GM12878 (cell line): ENCODE data around the gene MARCHF2. TPM values are rescaled to one million over a fixed set of nuclear protein-coding genes. Genes with fewer than 3 reads are reported as not detected.

Experiments
- CEBPZ ChIP-seq: fragments of 150-350 bp; IDR thresholded peaks from 2 replicates; pipeline ENCODE4 v1.6.1; 2016; ENCODE audit warnings: low read depth, low read length
- ESRRA ChIP-seq: IDR thresholded peaks from 2 replicates; pipeline ENCODE4 v1.6.1; 2012; ENCODE audit warnings: mild to moderate bottlenecking, low read length, improper control_type of control experiment
- EZH2 ChIP-seq: IDR thresholded peaks from 2 replicates; pipeline ENCODE4 v1.6.1; 2012; ENCODE audit warnings: low read depth, mild to moderate bottlenecking, control low read depth, inconsistent platforms, low read length, borderline replicate concordance; ENCODE audit not compliant: control insufficient read depth
- GATAD2B ChIP-seq: fragments of 450-650 bp; conservative IDR thresholded peaks from 2 replicates; pipeline ENCODE4 v1.6.1; 2017; ENCODE audit warnings: low read depth, mild to moderate bottlenecking, moderate library complexity
- MLLT1 ChIP-seq: fragments of 450-650 bp; IDR thresholded peaks from 2 replicates; pipeline ENCODE4 v1.6.1; 2016; ENCODE audit warnings: mild to moderate bottlenecking
- RAD21 ChIP-seq: IDR thresholded peaks from 2 replicates; pipeline ENCODE4 v1.6.1; 2011; ENCODE audit warnings: mild to moderate bottlenecking, low read depth, low read length, moderate library complexity; ENCODE audit not compliant: insufficient read depth
- SUZ12 ChIP-seq: fragments of 200-600 bp; sonication (generic); IDR thresholded peaks from one replicate; pipeline ENCODE4 v1.6.1; 2018; ENCODE audit warnings: antibody characterized with exemption, mild to moderate bottlenecking; ENCODE audit not compliant: unreplicated experiment
- ZNF207 ChIP-seq: fragments of 450-650 bp; IDR thresholded peaks from 2 replicates; pipeline ENCODE4 v1.6.1; 2014; ENCODE audit warnings: antibody characterized with exemption, mild to moderate bottlenecking, borderline replicate concordance
- ZNF24 ChIP-seq: fragments of 450-650 bp; IDR thresholded peaks from 2 replicates; pipeline ENCODE4 v1.6.1; 2017; ENCODE audit warnings: antibody characterized with exemption, mild to moderate bottlenecking
- polyA plus RNA-seq, 11 experiments: library from polyadenylated mRNA; depleted of rRNA in 4 of 11; unstranded in 6 of 11; stranded (reverse) in 5 of 11; fragments of >200 nt; fragmentation: Nextera tagmentation in 4 of 11; fragmentation: Illumina TruSeq in 1 of 11; extraction: Ambion mirVana in 4 of 11; extraction: Trizol in 1 of 11; gene quantifications; 1 replicate in 1 of 11; 2 replicates in 10 of 11; pipeline versions ENCODE4 v1.2.1 to v1.2.3, GENCODE V29; 2011 to 2016; ENCODE audit warnings: inconsistent platforms in 2 of 11, missing spikeins in 2 of 11, low read depth in 1 of 11
- total RNA-seq, 4 experiments: library from RNA; depleted of rRNA in 3 of 4; stranded (reverse); fragments of >200 nt in 3 of 4; fragmentation: Illumina TruSeq in 1 of 4; extraction: Trizol in 1 of 4; gene quantifications; 2 replicates each; pipeline versions ENCODE4 v1.2.1 to v1.2.3, GENCODE V29; 2013 to 2021
- TF ChIP-seq, protein P1 (sequence below): fragments of 450-650 bp; formaldehyde crosslinking; IDR thresholded peaks from 2 replicates; pipeline ENCODE4 v1.5.0; 2022; ENCODE audit warnings: mild to moderate bottlenecking, missing genetic modification characterization
- TF ChIP-seq, protein P2 (sequence below): fragments of 450-650 bp; IDR thresholded peaks from 2 replicates; pipeline ENCODE4 v1.6.1; 2018; ENCODE audit warnings: borderline replicate concordance, mild to moderate bottlenecking; ENCODE audit not compliant: partially characterized antibody
- TF ChIP-seq, protein P3 (sequence below): fragments of 450-650 bp; IDR thresholded peaks from 2 replicates; pipeline ENCODE4 v1.6.1; 2017; ENCODE audit warnings: mild to moderate bottlenecking, moderate library complexity

Gene MARCHF2
- total and polyA plus RNA-seq, 10 of the 15 experiments (the other 5 are each of a cell fraction or from before 2014, with no cell fraction given), result 1.6 to 30.3 (median 10.8) TPM

GRCh38 chr19:8412783-8413628 lies at the start of gene MARCHF2 (continued):
- TF ChIP-seq ESRRA (no peak), ZNF207 (peak; percentile 34; the same call in 1 of the 2 replicates), GATAD2B (peak; percentile 86), CEBPZ (peak; percentile 60; the same call in 1 of the 2 replicates), RAD21 (peak; percentile 60), MLLT1 (no peak), EZH2 (no peak), ZNF24 (no peak), SUZ12 (no peak)
- TF ChIP-seq, protein P1, sequence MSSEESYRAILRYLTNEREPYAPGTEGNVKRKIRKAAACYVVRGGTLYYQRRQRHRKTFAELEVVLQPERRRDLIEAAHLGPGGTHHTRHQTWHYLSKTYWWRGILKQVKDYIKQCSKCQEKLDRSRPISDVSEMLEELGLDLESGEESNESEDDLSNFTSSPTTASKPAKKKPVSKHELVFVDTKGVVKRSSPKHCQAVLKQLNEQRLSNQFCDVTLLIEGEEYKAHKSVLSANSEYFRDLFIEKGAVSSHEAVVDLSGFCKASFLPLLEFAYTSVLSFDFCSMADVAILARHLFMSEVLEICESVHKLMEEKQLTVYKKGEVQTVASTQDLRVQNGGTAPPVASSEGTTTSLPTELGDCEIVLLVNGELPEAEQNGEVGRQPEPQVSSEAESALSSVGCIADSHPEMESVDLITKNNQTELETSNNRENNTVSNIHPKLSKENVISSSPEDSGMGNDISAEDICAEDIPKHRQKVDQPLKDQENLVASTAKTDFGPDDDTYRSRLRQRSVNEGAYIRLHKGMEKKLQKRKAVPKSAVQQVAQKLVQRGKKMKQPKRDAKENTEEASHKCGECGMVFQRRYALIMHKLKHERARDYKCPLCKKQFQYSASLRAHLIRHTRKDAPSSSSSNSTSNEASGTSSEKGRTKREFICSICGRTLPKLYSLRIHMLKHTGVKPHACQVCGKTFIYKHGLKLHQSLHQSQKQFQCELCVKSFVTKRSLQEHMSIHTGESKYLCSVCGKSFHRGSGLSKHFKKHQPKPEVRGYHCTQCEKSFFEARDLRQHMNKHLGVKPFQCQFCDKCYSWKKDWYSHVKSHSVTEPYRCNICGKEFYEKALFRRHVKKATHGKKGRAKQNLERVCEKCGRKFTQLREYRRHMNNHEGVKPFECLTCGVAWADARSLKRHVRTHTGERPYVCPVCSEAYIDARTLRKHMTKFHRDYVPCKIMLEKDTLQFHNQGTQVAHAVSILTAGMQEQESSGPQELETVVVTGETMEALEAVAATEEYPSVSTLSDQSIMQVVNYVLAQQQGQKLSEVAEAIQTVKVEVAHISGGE (CRISPR knock-in tag), result no peak
- TF ChIP-seq, protein P2, sequence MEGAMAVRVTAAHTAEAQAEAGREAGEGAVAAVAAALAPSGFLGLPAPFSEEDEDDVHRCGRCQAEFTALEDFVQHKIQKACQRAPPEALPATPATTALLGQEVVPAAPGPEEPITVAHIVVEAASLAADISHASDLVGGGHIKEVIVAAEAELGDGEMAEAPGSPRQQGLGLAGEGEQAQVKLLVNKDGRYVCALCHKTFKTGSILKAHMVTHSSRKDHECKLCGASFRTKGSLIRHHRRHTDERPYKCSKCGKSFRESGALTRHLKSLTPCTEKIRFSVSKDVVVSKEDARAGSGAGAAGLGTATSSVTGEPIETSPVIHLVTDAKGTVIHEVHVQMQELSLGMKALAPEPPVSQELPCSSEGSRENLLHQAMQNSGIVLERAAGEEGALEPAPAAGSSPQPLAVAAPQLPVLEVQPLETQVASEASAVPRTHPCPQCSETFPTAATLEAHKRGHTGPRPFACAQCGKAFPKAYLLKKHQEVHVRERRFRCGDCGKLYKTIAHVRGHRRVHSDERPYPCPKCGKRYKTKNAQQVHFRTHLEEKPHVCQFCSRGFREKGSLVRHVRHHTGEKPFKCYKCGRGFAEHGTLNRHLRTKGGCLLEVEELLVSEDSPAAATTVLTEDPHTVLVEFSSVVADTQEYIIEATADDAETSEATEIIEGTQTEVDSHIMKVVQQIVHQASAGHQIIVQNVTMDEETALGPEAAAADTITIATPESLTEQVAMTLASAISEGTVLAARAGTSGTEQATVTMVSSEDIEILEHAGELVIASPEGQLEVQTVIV, result no peak
- TF ChIP-seq, protein P3, sequence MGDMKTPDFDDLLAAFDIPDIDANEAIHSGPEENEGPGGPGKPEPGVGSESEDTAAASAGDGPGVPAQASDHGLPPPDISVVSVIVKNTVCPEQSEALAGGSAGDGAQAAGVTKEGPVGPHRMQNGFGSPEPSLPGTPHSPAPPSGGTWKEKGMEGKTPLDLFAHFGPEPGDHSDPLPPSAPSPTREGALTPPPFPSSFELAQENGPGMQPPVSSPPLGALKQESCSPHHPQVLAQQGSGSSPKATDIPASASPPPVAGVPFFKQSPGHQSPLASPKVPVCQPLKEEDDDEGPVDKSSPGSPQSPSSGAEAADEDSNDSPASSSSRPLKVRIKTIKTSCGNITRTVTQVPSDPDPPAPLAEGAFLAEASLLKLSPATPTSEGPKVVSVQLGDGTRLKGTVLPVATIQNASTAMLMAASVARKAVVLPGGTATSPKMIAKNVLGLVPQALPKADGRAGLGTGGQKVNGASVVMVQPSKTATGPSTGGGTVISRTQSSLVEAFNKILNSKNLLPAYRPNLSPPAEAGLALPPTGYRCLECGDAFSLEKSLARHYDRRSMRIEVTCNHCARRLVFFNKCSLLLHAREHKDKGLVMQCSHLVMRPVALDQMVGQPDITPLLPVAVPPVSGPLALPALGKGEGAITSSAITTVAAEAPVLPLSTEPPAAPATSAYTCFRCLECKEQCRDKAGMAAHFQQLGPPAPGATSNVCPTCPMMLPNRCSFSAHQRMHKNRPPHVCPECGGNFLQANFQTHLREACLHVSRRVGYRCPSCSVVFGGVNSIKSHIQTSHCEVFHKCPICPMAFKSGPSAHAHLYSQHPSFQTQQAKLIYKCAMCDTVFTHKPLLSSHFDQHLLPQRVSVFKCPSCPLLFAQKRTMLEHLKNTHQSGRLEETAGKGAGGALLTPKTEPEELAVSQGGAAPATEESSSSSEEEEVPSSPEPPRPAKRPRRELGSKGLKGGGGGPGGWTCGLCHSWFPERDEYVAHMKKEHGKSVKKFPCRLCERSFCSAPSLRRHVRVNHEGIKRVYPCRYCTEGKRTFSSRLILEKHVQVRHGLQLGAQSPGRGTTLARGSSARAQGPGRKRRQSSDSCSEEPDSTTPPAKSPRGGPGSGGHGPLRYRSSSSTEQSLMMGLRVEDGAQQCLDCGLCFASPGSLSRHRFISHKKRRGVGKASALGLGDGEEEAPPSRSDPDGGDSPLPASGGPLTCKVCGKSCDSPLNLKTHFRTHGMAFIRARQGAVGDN, result no peak
